Adrenal gland (tissue), 5 donors: ENCODE results near the gene MYOCD.

Experiments used
- CTCF ChIP-seq, 6 experiments: fragments of 450-650 bp in 4 of 6; fragments of 200-600 bp in 2 of 6; sonication (generic) in 1 of 6; IDR thresholded peaks; 1 replicate in 5 of 6; 2 replicates in 1 of 6; pipeline versions ENCODE4 v1.5.1 to v1.8.0; 2016 to 2021; ENCODE audit warnings: antibody characterized with exemption in 6 of 6, mild to moderate bottlenecking in 2 of 6, moderate library complexity in 1 of 6
- POLR2A ChIP-seq, 2 donors: fragments of 450-650 bp; IDR thresholded peaks; one replicate each; pipeline ENCODE4 v1.6.1; 2017; ENCODE audit warnings: antibody characterized with exemption in 2 of 2, mild to moderate bottlenecking in 2 of 2, moderate library complexity in 1 of 2
- donor health status: DM: no; HTN: no; CAD: no.

DNA sequence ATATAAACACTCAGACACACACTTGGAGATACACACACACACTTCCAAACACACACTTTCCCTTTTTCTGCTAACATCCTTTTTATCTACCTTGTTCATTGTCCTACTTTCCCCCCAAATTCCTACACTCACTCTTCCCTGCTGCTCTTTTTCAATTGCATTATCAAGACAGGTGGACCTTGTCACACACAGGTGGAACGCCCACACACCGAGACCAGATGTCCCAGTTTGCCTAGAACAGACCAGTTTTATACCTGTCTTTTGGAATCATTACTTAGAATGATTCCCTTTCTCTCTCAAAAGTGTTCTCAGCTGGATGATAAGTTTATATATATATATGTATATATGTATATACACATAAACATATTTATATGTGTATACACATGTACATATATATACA, 72.9 kb downstream of the MYOCD start:
- no peak for TF ChIP-seq CTCF (IDR thresholded peaks at IDR 0.05)
- no peak for TF ChIP-seq POLR2A (IDR thresholded peaks at IDR 0.05)
